Colon (tissue), 2 donors: ENCODE results near the gene ASXL1.

ENCODE experiments used
- FAIRE-seq: peaks from 2 replicates; lab custom pipeline; 2012; peaks lifted over from hg19 to GRCh38; lab: Jason Lieb, UNC
- donor health status: control.
- donor health status: control.

ASXL1 gene

GRCh38 chr20:32466739-32467505, 108.8 kb downstream of the ASXL1 start:
- FAIRE-seq, result no peak

GRCh38 chr20:32467506-32468312, 109.6 kb downstream of the ASXL1 start:
- no peak for FAIRE-seq

- FAIRE-seq, result no peak
Observed at GRCh38 chr20:32468313-32468640, 110.1 kb downstream of the ASXL1 start.

GRCh38 chr20:32468860-32469259, 110.7 kb downstream of the ASXL1 start:
- no peak for FAIRE-seq

GRCh38 chr20:32470025-32470861, 112.1 kb downstream of the ASXL1 start:
- no peak for FAIRE-seq

GRCh38 chr20:32470940-32471339, 112.8 kb downstream of the ASXL1 start:
- FAIRE-seq, result no peak

GRCh38 chr20:32472581-32473207, 114.6 kb downstream of the ASXL1 start:
- FAIRE-seq, result no peak

GRCh38 chr20:32473231-32474008, 115.3 kb downstream of the ASXL1 start:
- FAIRE-seq, result no peak

GRCh38 chr20:32474009-32474716, 116.0 kb downstream of the ASXL1 start:
- no peak for FAIRE-seq

GRCh38 chr20:32474717-32474966, 116.5 kb downstream of the ASXL1 start:
- FAIRE-seq, result no peak

- FAIRE-seq, result no peak
Observed at GRCh38 chr20:32474967-32475811, 117.1 kb downstream of the ASXL1 start.

GRCh38 chr20:32476684-32477593, 118.8 kb downstream of the ASXL1 start:
- no peak for FAIRE-seq

- no peak for FAIRE-seq
Observed at GRCh38 chr20:32477594-32478512, 119.7 kb downstream of the ASXL1 start.

- FAIRE-seq, result no peak
Observed at GRCh38 chr20:32478576-32478975, 120.4 kb downstream of the ASXL1 start.

- no peak for FAIRE-seq
Observed at GRCh38 chr20:32479012-32479411, 120.9 kb downstream of the ASXL1 start.

- FAIRE-seq, result no peak
Observed at GRCh38 chr20:32479697-32480171, 121.6 kb downstream of the ASXL1 start.

- no peak for FAIRE-seq
Observed at GRCh38 chr20:32480371-32481241, 122.5 kb downstream of the ASXL1 start.
